GM19463 (cell line): Measurements from ENCODE around the gene TPCN1.

Source experiments
- ATAC-seq: cut with Tn5 transposase; IDR thresholded peaks from one replicate; pipeline ENCODE4 v1.9.1; 2021; ENCODE audit warnings: mild to moderate bottlenecking, moderate library complexity; ENCODE audit not compliant: unreplicated experiment

The TPCN1 gene

GRCh38 chr12:113257564-113257963 is 36.3 kb downstream of the TPCN1 start:
- ATAC-seq = no peak

- no peak for ATAC-seq
Measured at GRCh38 chr12:113260127-113260526, 38.9 kb downstream of the TPCN1 start.

- no peak for ATAC-seq
Measured at GRCh38 chr12:113260636-113261300, 39.5 kb downstream of the TPCN1 start.

GRCh38 chr12:113261847-113262470 is 40.7 kb downstream of the TPCN1 start:
- ATAC-seq = no peak

GRCh38 chr12:113262710-113263109 is 41.4 kb downstream of the TPCN1 start:
- no peak for ATAC-seq

- ATAC-seq = no peak
Measured at GRCh38 chr12:113263431-113263963, 42.2 kb downstream of the TPCN1 start.

GRCh38 chr12:113266106-113266895 is 45.0 kb downstream of the TPCN1 start:
- no peak for ATAC-seq

- no peak for ATAC-seq
Measured at GRCh38 chr12:113267621-113268020, 46.4 kb downstream of the TPCN1 start.

- ATAC-seq = no peak
Measured at GRCh38 chr12:113268136-113268535, 46.9 kb downstream of the TPCN1 start.

- ATAC-seq = no peak
Measured at GRCh38 chr12:113268621-113269020, 47.4 kb downstream of the TPCN1 start.

- no peak for ATAC-seq
Measured at GRCh38 chr12:113269257-113269943, 48.1 kb downstream of the TPCN1 start.

- no peak for ATAC-seq
Measured at GRCh38 chr12:113270709-113271009, 49.4 kb downstream of the TPCN1 start.

- no peak for ATAC-seq
Measured at GRCh38 chr12:113271466-113271852, 50.2 kb downstream of the TPCN1 start.

GRCh38 chr12:113271853-113272561 is 50.7 kb downstream of the TPCN1 start:
- no peak for ATAC-seq

GRCh38 chr12:113273053-113273725 is 51.9 kb downstream of the TPCN1 start:
- no peak for ATAC-seq

- ATAC-seq = no peak
Measured at GRCh38 chr12:113274848-113275247, 53.6 kb downstream of the TPCN1 start.

- ATAC-seq = no peak
Measured at GRCh38 chr12:113276306-113276705, 55.0 kb downstream of the TPCN1 start.

GRCh38 chr12:113276946-113277500 is 55.8 kb downstream of the TPCN1 start:
- no peak for ATAC-seq

- ATAC-seq = no peak
Measured at GRCh38 chr12:113277511-113277910, 56.2 kb downstream of the TPCN1 start.

GRCh38 chr12:113278141-113278540 is 56.9 kb downstream of the TPCN1 start:
- no peak for ATAC-seq
